ENCODE results near the gene SMC3. TPM values are rescaled to one million over a fixed set of nuclear protein-coding genes. Genes with fewer than 3 reads are reported as not detected.

Gene SMC3
- total and polyA plus RNA-seq, 2 of the 4 experiments (the other 2 are of a cell fraction) = 15.0 to 15.2 TPM

- no peak overlapping the region for H3K9ac ChIP-seq (ENCODE audit: low read depth, low read length)
- no peak overlapping the region for H3K27ac ChIP-seq (ENCODE audit: insufficient read depth, low read length)
- no peaks in the 10 kb centered on the region for H3K9me3 ChIP-seq (ENCODE audit: control insufficient read depth, insufficient read depth, low read length)
- no peak overlapping the region for H2BK120ac ChIP-seq (ENCODE audit: low read depth, low read length)
- no peak overlapping the region for H2BK15ac ChIP-seq (ENCODE audit: low read depth, low read length)
- ATAC-seq (ENCODE audit: low read depth) (no peak), DNase-seq (no peak)
- H3K4me2 ChIP-seq (ENCODE audit: low read depth, low read length) = no peak overlapping the region
- H3K36me3 ChIP-seq (ENCODE audit: control insufficient read depth, insufficient read depth, low read length) = no peaks in the 10 kb centered on the region
- no peak overlapping the region for H4K8ac ChIP-seq (ENCODE audit: low read depth in 2 of 2, low read length in 2 of 2)
- no peak overlapping the region for H3K56ac ChIP-seq (ENCODE audit: extremely low read depth, insufficient read depth, low read length)
- in situ Hi-C loops (cut with MboI; ENCODE audit: low sequenced_read_pairs) (loop anchor here (5.0 to 10.0 kb wide), 3 partner anchors 60 to 1523 kb away; no protein-coding TSS in a partner anchor), intact Hi-C loops (cut with micrococcal nuclease) (loop anchor here (5.0 kb wide), 2 partner anchors 120 to 260 kb away; partner anchors contain the start of gene PDCD4), dilution Hi-C loops (cut with HindIII; ENCODE audit: low sequenced_read_pairs, unreplicated experiment) (no loop called here)
- H3K9me1 ChIP-seq (ENCODE audit: insufficient read depth, low read length) = no peaks in the 10 kb centered on the region
- BruUV-seq (replicated peaks) = no TSS peak
- ChIA-PET CTCF (interaction anchor here (1.8 kb wide), 1 partner anchor 61 kb away, joined by 12 read pairs; no protein-coding TSS in a partner anchor), POLR2A (ENCODE audit: unreplicated experiment) (no interaction called here)
- no peak overlapping the region for H2AFZ ChIP-seq (replicated peaks; ENCODE audit: low read length, poor library complexity)
- H2BK20ac ChIP-seq (ENCODE audit: low read depth, low read length) = no peak overlapping the region
- H3K14ac ChIP-seq (replicated peaks; ENCODE audit: low read depth, low read length) = no peak overlapping the region
- H4K20me1 ChIP-seq (ENCODE audit: insufficient read depth, low read length) = no peaks in the 10 kb centered on the region
- H3K23ac ChIP-seq (ENCODE audit: low read depth, low read length) = no peak overlapping the region
- no peak overlapping the region for H2AK5ac ChIP-seq (ENCODE audit: low read depth, low read length)
- peaks cover 11% of the 10 kb centered on the region for H3K27me3 ChIP-seq (ENCODE audit: control insufficient read depth, insufficient read depth, low read length)
- H3K4ac ChIP-seq (ENCODE audit: low read depth, low read length) = no peak overlapping the region
- no CpG with 5 or more reads among the region's 3 CpGs for WGBS, 2 experiments (ENCODE audit: extremely low coverage in 2 of 2, insufficient read length in 1 of 2)
- no peak overlapping the region for H4K5ac ChIP-seq (ENCODE audit: low read depth, low read length)
- H3K18ac ChIP-seq (ENCODE audit: low read depth, low read length) = no peak overlapping the region
- no peak overlapping the region for H2BK5ac ChIP-seq (ENCODE audit: low read depth, low read length, poor library complexity, severe bottlenecking)
- no peak overlapping the region for H2AK9ac ChIP-seq (replicated peaks; ENCODE audit: low read depth, low read length, poor library complexity)
- no peak overlapping the region for H3K4me3 ChIP-seq (ENCODE audit: insufficient read depth, low read depth, low read length)
- H3K4me1 ChIP-seq (ENCODE audit: control insufficient read depth, insufficient read depth, low read length) = peaks cover 6% of the 10 kb centered on the region
- no peaks in the 10 kb centered on the region for H3K79me1 ChIP-seq (ENCODE audit: low read depth in 1 of 2, low read length in 2 of 2)
- no peak overlapping the region for H4K91ac ChIP-seq (ENCODE audit: insufficient read depth, low read depth, low read length)
- TF ChIP-seq CEBPB (IDR thresholded peaks at IDR 0.05; ENCODE audit: low read depth, low read length) (no peak), NFE2L2 (IDR thresholded peaks at IDR 0.05; ENCODE audit: low read depth, low read length) (no peak), SMC3 (IDR thresholded peaks at IDR 0.05; ENCODE audit: low read depth, low read length) (no peak), FOS (IDR thresholded peaks at IDR 0.05; ENCODE audit: low read depth, low read length) (no peak), CHD1 (IDR thresholded peaks at IDR 0.05; ENCODE audit: low read depth, low read length) (no peak), RFX5 (IDR thresholded peaks at IDR 0.05; ENCODE audit: low read depth, low read length) (no peak), MXI1 (IDR thresholded peaks at IDR 0.05; ENCODE audit: borderline replicate concordance, low read depth, low read length) (no peak), MAFK (IDR thresholded peaks at IDR 0.05; ENCODE audit: low read depth, low read length) (no peak), USF2 (IDR thresholded peaks at IDR 0.05; ENCODE audit: low read depth, low read length) (no peak), RAD21 (IDR thresholded peaks at IDR 0.05; ENCODE audit: low read length) (no peak), MAZ (IDR thresholded peaks at IDR 0.05; ENCODE audit: borderline replicate concordance, low read depth, low read length) (no peak), ELK1 (IDR thresholded peaks at IDR 0.05; ENCODE audit: borderline replicate concordance, low read depth, low read length) (no peak), BHLHE40 (IDR thresholded peaks at IDR 0.05; ENCODE audit: low read depth, low read length) (no peak), CTCF (conservative IDR thresholded peaks at IDR 0.05; ENCODE audit: low read depth, low read length) (no peak), POLR2A (IDR thresholded peaks at IDR 0.05; ENCODE audit: low read depth, low read length) (no peak)
Measured at GRCh38 chr10:110612087-110612486, 44.6 kb downstream of the SMC3 start.
